Fibroblast of the aortic adventitia (primary cell): Measurements from ENCODE around the gene ACSM2B. TPM values are rescaled to one million over a fixed set of nuclear protein-coding genes. Genes with fewer than 3 reads are reported as not detected.
"Not testable (repeated sequence)": the region's sequence is repeated elsewhere in the genome, so short reads cannot be mapped to it uniquely, and the experiment has no call there.

ENCODE experiments used
- DNase-seq: peaks from one replicate; pipeline ENCODE4 v3.0.0-alpha.2; 2010; ENCODE audit warnings: low read depth
- H3K4me3 ChIP-seq: 2 replicates; pipeline ENCODE4 v1.5.1; 2011; ENCODE audit warnings: low read depth, mild to moderate bottlenecking, control low read depth, low read length, moderate library complexity
- CTCF ChIP-seq: IDR thresholded peaks from 2 replicates; pipeline ENCODE4 v1.5.1; 2011; ENCODE audit warnings: mild to moderate bottlenecking, low read length, control low read depth, inconsistent platforms; ENCODE audit not compliant: insufficient read depth
- total RNA-seq: library from RNA; depleted of rRNA; stranded (reverse); fragments of >200 nt; gene quantifications from 2 replicates; pipeline ENCODE4 v1.2.3, GENCODE V29; 2012; ENCODE audit warnings: low replicate concordance

Gene ACSM2B
- total RNA-seq, 1 donor: not detected

- DNase-seq: no peak
- no peak overlapping the region for H3K4me3 ChIP-seq
- TF ChIP-seq CTCF: no peak
Observed at GRCh38 chr16:20568404-20568803, 7.8 kb downstream of the ACSM2B start.

GRCh38 chr16:20566864-20567263, 9.3 kb downstream of the ACSM2B start:
- no peak overlapping the region for H3K4me3 ChIP-seq
- no peak for DNase-seq
- no peak for TF ChIP-seq CTCF

GRCh38 chr16:20565334-20565733, 10.8 kb downstream of the ACSM2B start:
- not testable (repeated sequence) for H3K4me3 ChIP-seq, DNase-seq

GRCh38 chr16:20564218-20564617, 11.9 kb downstream of the ACSM2B start:
- not testable (repeated sequence) for DNase-seq, H3K4me3 ChIP-seq

GRCh38 chr16:20555628-20556027, 20.5 kb downstream of the ACSM2B start:
- not testable (repeated sequence) for DNase-seq, H3K4me3 ChIP-seq

GRCh38 chr16:20554689-20555088, 21.5 kb downstream of the ACSM2B start:
- not testable (repeated sequence) for DNase-seq, H3K4me3 ChIP-seq

- H3K4me3 ChIP-seq, DNase-seq: not testable (repeated sequence)
Observed at GRCh38 chr16:20553493-20553892, 22.7 kb downstream of the ACSM2B start.

GRCh38 chr16:20546951-20547350, 29.2 kb downstream of the ACSM2B start:
- H3K4me3 ChIP-seq, DNase-seq: not testable (repeated sequence)

GRCh38 chr16:20546278-20546853, 29.8 kb downstream of the ACSM2B start:
- DNase-seq, H3K4me3 ChIP-seq: not testable (repeated sequence)

GRCh38 chr16:20540603-20541316, 35.4 kb downstream of the ACSM2B start:
- H3K4me3 ChIP-seq, DNase-seq: not testable (repeated sequence)

GRCh38 chr16:20538687-20539086, 37.5 kb downstream of the ACSM2B start:
- no peak for TF ChIP-seq CTCF
- no peak overlapping the region for H3K4me3 ChIP-seq
- no peak for DNase-seq
